GM19463 (cell line): Measurements from ENCODE around the gene VTA1.

ENCODE experiments used
- ATAC-seq: cut with Tn5 transposase; IDR thresholded peaks from one replicate; pipeline ENCODE4 v1.9.1; 2021; ENCODE audit warnings: mild to moderate bottlenecking, moderate library complexity; ENCODE audit not compliant: unreplicated experiment

The VTA1 gene

GRCh38 chr6:142260748-142261147 is 113.7 kb downstream of the VTA1 start:
- ATAC-seq: no peak

GRCh38 chr6:142262231-142262630 is 115.2 kb downstream of the VTA1 start:
- no peak for ATAC-seq

GRCh38 chr6:142265476-142265875 is 118.4 kb downstream of the VTA1 start:
- ATAC-seq: no peak

GRCh38 chr6:142266060-142266459 is 119.0 kb downstream of the VTA1 start:
- no peak for ATAC-seq

- ATAC-seq: no peak
Measured at GRCh38 chr6:142271476-142271875, 124.4 kb downstream of the VTA1 start.
